KMS-11 (cell line): ENCODE measurements around the gene ALKBH8.
A peak's percentile ranks its signal among the peaks of the same experiment; 100 is the strongest.
"Not testable (repeated sequence)": the region's sequence is repeated elsewhere in the genome, so short reads cannot be mapped to it uniquely, and the experiment has no call there.

Source experiments
- H2AFZ ChIP-seq: fragments of 200-600 bp; sonication (generic); 2 replicates; pipeline ENCODE4 v1.6.1; 2016; ENCODE audit warnings: antibody characterized with exemption, mixed run types, low read depth
- H3K27ac ChIP-seq: fragments of 200-600 bp; sonication (generic); 2 replicates; pipeline ENCODE4 v1.6.1; 2016; ENCODE audit warnings: mild to moderate bottlenecking, mixed run types
- H3K27me3 ChIP-seq: fragments of 200-600 bp; sonication (generic); 2 replicates; pipeline ENCODE4 v1.6.1; 2017; ENCODE audit warnings: mild to moderate bottlenecking, low read depth, mixed run types, moderate library complexity; ENCODE audit not compliant: insufficient read depth
- H3K36me3 ChIP-seq: fragments of 200-600 bp; sonication (generic); 2 replicates; pipeline ENCODE4 v1.6.1; 2017; ENCODE audit warnings: mild to moderate bottlenecking, mixed run types; ENCODE audit not compliant: insufficient read depth
- H3K4me1 ChIP-seq: fragments of 200-600 bp; sonication (generic); 2 replicates; pipeline ENCODE4 v1.6.1; 2016; ENCODE audit warnings: mild to moderate bottlenecking, low read depth, mixed run types; ENCODE audit not compliant: poor library complexity, severe bottlenecking
- H3K4me2 ChIP-seq: fragments of 200-600 bp; sonication (generic); 2 replicates; pipeline ENCODE4 v1.7.0; 2016; ENCODE audit warnings: mild to moderate bottlenecking, mixed run types
- H3K4me3 ChIP-seq: fragments of 200-600 bp; sonication (generic); IDR thresholded peaks from 2 replicates; pipeline ENCODE4 v1.6.1; 2017; ENCODE audit warnings: low read depth, low read length, mixed read lengths; ENCODE audit not compliant: insufficient read depth
- H3K79me2 ChIP-seq: fragments of 200-600 bp; sonication (generic); 2 replicates; pipeline ENCODE4 v1.6.1; 2016; ENCODE audit warnings: low read depth, mixed run types; ENCODE audit not compliant: insufficient read depth
- H3K9ac ChIP-seq: fragments of 200-600 bp; sonication (generic); 2 replicates; pipeline ENCODE4 v1.6.1; 2016; ENCODE audit warnings: mild to moderate bottlenecking, mixed run types
- H4K20me1 ChIP-seq: fragments of 200-600 bp; sonication (generic); 2 replicates; pipeline ENCODE4 v1.6.1; 2016; ENCODE audit warnings: mild to moderate bottlenecking, mixed run types; ENCODE audit not compliant: insufficient read depth
- TF ChIP-seq, protein P1 (sequence below): fragments of 200-600 bp; sonication (generic); conservative IDR thresholded peaks from 2 replicates; pipeline ENCODE4 v1.6.1; 2017; ENCODE audit warnings: low read depth, mild to moderate bottlenecking, antibody characterized with exemption, low read length, moderate library complexity, mixed read lengths

ALKBH8 gene

DNA sequence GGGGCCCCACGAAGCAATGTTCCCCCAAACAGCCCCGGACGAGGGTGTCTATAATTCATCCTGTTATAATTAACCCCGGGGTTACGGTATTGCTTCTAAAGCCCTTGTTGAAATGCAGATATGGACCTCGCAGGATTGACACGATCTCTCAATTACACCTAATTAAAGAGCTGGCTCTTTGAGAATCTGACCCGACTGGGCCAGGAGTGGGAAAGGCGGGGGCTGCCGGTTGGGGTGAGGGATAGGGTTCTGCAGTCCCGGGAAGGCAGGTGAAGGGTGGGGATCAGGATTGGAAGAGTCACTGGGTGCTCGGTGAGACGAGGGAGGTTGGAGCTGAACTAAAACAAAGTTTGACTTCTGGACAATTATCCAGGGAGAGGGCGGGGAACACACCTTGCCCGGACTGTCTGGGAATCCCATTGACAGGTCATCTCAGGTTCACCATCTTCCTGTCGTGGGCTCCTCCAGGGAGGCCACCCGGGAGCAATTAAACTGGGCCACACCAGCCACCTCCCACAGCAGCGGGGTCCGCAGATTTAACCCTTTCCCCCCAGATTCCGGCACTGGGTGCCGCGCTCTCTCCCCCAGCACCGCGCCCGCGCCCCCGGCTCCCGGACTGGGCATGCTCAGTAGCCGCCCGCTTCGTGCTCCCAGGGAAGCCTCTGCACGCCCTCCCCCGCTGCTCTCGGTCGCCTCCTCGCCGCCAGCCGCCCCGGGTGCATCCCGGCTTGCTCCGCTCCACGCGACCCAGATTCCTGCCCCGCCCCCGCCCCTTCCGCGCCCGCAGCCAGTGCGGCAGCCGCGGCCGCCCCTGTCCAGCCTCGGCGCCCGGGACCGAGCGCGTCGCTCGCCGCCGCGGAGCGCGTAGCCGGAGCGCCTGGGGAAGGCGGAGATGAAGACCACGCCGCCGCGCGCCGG, 25.2 kb upstream of the ALKBH8 start, which contains the start of gene ELMOD1:
TSS of gene ELMOD1 (plus strand) at position 688 of the 918 bp plus-strand sequence. CDS start 27,043 bp downstream, outside the sequence.
- Histone ChIP-seq H3K36me3 (no peaks in the 10 kb centered on the region), H3K4me1 (no peaks in the 10 kb centered on the region), H3K27ac (no peak within 1 kb of the TSS), H4K20me1 (no peaks in the 10 kb centered on the region), H3K79me2 (no peaks in the 10 kb centered on the region), H3K4me2 (peak within 1 kb of the TSS; percentile 48), H3K9ac (peak within 1 kb of the TSS; percentile 22; the same call in 1 of the 2 replicates), H2AFZ (peak within 1 kb of the TSS; percentile 85), H3K4me3 (no peak within 1 kb of the TSS), H3K27me3 (no peaks in the 10 kb centered on the region)
- TF ChIP-seq, protein P1, sequence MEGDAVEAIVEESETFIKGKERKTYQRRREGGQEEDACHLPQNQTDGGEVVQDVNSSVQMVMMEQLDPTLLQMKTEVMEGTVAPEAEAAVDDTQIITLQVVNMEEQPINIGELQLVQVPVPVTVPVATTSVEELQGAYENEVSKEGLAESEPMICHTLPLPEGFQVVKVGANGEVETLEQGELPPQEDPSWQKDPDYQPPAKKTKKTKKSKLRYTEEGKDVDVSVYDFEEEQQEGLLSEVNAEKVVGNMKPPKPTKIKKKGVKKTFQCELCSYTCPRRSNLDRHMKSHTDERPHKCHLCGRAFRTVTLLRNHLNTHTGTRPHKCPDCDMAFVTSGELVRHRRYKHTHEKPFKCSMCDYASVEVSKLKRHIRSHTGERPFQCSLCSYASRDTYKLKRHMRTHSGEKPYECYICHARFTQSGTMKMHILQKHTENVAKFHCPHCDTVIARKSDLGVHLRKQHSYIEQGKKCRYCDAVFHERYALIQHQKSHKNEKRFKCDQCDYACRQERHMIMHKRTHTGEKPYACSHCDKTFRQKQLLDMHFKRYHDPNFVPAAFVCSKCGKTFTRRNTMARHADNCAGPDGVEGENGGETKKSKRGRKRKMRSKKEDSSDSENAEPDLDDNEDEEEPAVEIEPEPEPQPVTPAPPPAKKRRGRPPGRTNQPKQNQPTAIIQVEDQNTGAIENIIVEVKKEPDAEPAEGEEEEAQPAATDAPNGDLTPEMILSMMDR, result no peak

DNA sequence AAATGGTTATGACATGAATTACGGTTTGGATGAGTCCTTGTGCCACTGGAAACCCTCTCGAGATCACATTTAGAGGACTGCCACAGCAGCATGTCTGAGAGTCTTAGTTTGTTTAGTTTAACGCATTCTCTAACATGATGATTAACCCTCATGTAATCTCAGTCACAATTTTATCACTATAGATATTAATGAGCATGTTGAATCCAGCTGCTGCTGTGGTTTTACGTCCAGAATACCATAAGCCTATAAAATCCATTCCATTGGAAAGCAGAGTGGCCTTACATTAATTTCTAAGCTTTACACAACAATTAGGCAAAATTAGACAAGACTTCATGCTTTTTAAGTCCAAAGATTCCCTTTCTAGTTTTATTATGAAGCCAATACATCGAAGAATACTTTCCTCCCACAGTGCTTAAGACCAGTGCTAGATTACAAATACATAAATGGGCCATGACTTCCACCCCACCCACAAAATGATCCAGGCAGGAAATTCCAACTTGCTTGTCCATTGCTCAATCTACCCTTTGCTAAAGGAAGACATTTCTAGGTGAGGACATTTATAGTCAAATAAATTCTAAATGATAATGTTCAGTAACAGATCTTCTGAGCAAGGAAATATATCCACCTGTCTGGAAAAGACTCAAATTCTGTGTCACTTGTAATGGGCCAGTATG, 21.9 kb upstream of the ALKBH8 start:
- no peak overlapping the region for H3K9ac ChIP-seq
- no peak overlapping the region for H2AFZ ChIP-seq
- H3K4me1 ChIP-seq, result peaks cover 7% of the 10 kb centered on the region
- no peak overlapping the region for H3K4me2 ChIP-seq
- no peaks in the 10 kb centered on the region for H4K20me1 ChIP-seq
- H3K79me2 ChIP-seq, result no peaks in the 10 kb centered on the region
- no peak overlapping the region for H3K27ac ChIP-seq
- H3K4me3 ChIP-seq, result no peak overlapping the region
- no peaks in the 10 kb centered on the region for H3K36me3 ChIP-seq
- no peaks in the 10 kb centered on the region for H3K27me3 ChIP-seq
- TF ChIP-seq, protein P1, result no peak

DNA sequence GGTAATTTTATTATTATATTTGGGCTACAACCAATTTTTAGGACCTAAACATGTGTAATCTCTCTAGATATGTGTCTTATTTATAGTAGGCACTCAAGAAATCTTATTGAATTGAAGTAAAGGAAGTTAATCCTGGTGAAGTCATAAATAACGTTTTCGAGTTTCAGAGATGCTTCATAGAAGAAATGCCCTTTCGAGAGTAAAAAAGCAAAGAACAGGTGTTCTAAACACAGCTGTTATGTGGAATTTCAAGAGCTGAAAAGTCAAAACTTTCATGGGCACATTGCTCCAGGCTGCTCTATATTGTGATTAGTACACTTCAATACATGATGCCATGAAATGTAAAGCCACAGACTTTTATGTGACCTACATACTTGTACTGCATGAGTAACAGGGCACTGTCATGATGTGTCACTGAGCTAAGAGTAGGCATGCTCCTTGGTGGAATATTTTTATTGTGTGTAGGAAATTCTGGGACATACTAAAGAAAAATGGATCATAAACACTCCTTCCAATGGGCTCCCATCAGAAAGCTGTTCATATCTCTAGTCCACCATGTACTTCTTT, 18.2 kb upstream of the ALKBH8 start:
- no peak overlapping the region for H3K4me2 ChIP-seq
- peaks cover 7% of the 10 kb centered on the region for H3K4me1 ChIP-seq
- TF ChIP-seq, protein P1, result no peak
- H3K79me2 ChIP-seq, result no peaks in the 10 kb centered on the region
- H3K4me3 ChIP-seq, result no peak overlapping the region
- H3K27me3 ChIP-seq, result no peaks in the 10 kb centered on the region
- no peaks in the 10 kb centered on the region for H4K20me1 ChIP-seq
- no peak overlapping the region for H3K9ac ChIP-seq
- no peak overlapping the region for H3K27ac ChIP-seq
- H3K36me3 ChIP-seq, result no peaks in the 10 kb centered on the region
- H2AFZ ChIP-seq, result no peak overlapping the region

DNA sequence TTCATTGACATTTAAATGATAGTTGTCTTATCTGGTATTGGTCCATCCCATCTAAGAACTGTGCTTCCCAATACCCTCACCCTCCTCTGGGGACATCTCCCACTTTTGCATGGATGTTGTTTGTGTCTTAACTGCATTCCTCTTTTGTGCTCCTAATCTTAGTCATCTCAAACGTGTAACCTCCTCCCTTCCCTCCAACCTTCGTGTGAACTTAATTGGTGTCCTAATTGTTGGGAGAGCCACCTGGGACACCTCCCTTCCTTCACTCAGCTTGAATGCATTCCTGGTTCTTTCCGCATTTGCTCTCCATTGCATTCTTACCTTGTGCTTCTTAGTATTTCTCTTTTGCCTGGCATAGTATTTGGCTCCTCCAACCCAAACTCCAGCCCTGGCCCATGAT, 15.6 kb upstream of the ALKBH8 start:
- Histone ChIP-seq H3K4me3 (no peak overlapping the region), H4K20me1 (no peaks in the 10 kb centered on the region), H2AFZ (no peak overlapping the region), H3K27ac (no peak overlapping the region), H3K36me3 (no peaks in the 10 kb centered on the region), H3K79me2 (no peaks in the 10 kb centered on the region), H3K4me2 (no peak overlapping the region), H3K27me3 (no peaks in the 10 kb centered on the region), H3K4me1 (peaks cover 13% of the 10 kb centered on the region), H3K9ac (no peak overlapping the region)
- TF ChIP-seq, protein P1, result no peak

DNA sequence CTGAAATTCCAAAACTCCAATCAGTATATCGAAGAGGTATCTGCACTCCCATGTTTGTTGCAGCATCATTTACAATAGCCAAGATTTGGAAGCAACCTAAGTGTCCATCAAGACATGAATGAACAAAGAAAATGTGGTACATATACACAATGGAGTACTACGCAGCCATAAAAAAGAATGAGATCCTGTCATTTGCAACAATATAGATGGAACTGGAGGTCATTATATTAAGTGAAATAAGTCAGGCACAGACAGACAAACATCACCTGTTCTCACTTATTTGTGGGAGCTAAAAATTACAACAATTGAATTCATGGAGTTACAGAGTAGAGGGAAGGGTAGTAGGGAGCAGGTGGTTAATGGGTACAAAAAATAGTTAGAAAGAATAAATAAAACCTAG, 13.6 kb upstream of the ALKBH8 start:
- not testable (repeated sequence) for H2AFZ ChIP-seq, H3K4me3 ChIP-seq, H3K4me2 ChIP-seq, H3K79me2 ChIP-seq, H3K27me3 ChIP-seq, H4K20me1 ChIP-seq, H3K9ac ChIP-seq, H3K36me3 ChIP-seq, H3K27ac ChIP-seq
- peaks cover 16% of the 10 kb centered on the region for H3K4me1 ChIP-seq
